GM21786 (cell line): ENCODE measurements around the gene PDE8A.
"Not testable (repeated sequence)": the region's sequence is repeated elsewhere in the genome, so short reads cannot be mapped to it uniquely, and the experiment has no call there.

Experiments used
- ATAC-seq: cut with Tn5 transposase; IDR thresholded peaks from one replicate; pipeline ENCODE4 v1.9.1; 2021; ENCODE audit not compliant: unreplicated experiment

The PDE8A gene

DNA sequence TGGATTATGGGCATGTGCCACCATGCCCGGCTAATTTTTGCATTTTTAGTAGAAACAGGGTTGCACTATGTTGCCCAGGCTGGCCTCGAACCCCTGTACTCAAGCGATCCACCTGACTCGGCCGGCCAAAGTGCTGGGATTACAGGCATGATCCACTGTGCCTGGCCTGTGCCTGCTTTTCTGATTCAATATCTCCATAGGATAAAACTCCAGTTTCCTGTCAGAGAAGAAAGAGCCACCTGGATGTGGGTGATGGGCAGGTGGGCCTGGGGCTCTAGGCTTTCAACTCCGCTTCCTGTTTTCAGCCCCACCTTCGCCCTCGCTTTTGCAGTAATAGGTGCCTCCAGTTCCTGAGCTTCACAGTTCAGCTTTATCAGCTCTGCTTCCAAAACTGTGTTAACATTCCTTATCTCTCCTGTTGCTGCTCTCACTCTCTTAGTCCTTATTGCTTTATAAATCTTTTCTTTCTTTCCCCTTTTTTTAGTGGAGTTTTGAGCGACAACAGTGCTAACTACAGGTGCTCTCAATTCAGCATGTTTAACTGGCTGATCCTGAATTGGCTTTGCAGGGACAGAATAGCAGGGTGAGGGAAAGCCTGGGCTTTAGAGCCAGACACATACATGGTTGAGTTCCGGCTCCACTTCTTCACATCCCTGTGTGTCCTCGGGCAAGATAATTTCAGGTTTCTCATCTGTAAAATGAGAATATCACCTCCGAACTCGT lies 21.1 kb upstream of the PDE8A start:
- ATAC-seq = no peak

DNA sequence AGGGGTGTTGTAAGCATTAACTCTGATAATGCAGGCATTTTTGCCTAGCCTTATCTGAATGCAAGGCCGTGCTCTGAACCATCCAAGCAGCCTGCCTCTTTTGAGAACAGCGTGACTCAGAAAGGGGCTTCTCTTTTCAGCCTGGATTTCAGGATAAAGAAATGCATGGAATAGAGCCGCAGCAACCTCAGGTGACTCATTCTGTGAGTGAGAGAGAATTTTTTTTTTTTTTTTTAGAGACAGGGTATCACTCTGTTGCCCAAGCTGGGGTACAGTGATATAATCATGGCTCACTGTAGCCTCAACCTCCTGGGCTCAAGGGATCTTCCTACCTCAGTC lies 20.6 kb upstream of the PDE8A start:
- ATAC-seq = no peak

DNA sequence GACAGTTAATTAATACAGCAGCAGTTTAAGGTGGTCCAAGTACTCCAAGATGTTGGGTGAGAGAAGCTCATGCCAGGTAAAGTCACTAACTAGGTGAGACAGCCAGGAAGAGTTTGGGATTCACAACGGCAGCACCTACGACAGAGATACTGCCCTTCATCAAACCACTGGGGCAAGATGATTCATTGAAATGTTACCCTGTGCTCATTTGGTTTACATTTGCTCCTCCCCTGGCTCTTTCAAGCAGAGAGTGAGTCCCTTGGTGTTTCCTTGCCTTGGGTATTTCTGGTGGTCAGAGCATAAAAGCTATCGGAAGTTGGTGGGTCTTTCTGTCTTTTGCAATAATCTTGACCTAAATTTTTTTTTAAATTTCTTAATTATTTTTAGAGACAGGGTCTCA lies 19.9 kb upstream of the PDE8A start:
- no peak for ATAC-seq

DNA sequence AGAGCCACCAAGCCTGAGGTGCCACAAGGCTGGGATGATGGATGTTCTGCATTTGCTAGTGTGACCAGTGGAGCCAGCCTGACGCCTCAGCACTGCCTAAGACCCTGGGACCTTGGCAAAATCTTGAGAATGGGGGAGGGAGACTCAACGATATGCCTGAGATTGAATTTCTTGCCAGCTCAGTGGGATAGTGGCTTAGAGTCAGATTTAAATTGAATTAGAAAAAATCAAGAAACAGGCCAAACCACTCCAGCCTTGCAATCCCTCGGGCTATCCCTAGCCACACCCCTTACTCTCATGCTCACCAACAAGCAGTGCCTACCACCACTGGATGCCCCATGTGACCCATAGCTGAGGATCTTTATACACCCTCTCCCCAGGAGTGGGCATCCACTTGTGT lies 18.7 kb upstream of the PDE8A start:
- ATAC-seq = no peak

DNA sequence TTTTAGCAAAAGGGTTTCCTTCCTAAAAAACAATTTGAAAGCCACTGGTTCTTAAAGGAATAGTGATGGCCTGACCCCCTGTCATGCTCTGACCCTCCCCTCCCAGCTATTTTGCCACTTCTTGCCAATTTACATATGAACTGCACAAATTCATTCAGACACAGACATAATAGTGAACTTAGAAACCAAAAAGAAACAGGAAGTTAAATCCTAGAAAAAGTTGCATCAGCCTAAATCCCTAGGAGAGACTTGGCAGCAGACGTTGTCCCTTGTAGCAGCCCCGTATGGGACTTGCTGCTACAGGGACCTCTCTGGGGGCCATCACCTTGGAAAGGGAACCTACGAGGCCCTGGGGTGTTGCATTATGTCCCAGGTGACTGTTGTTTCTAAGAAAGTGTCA lies 14.3 kb upstream of the PDE8A start:
- ATAC-seq = no peak

DNA sequence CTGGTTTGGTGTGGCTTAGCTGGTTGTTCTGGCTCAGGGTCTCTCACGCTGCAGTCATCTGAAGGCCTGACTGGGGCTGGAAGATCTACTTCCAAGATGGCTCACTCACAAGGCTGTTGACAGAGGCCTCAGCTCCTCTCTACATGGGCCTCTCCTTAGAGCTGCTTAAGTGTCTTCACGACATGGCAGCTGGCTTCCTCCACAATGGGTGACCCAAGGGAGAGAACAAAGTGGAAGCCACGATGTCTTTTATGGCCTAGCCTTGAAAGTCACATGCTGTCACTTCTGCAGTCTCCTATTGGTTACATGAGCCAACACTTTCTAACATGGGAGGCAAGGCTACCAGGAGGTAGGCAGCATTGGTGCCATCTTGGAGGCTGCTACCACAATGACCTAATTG lies 13.4 kb upstream of the PDE8A start:
- no peak for ATAC-seq

DNA sequence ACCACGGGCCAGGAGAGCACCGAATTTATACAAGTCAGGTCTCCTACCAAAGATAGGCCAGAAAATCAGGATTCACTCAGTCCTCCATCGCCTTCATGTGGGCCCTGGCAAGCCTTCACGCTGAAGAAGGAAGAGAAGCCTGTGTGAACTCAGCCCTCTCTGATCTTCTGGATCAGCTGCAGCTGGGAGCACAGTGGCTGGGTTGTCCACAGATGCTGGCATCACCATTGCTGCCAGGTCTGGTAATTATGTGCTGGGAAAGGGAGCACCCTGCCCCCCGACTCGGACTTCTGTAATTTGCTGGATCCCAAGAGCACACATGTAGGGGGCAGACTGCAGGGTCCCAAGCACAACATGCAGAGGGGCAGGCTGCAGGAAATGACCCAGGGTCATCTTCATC lies 12.4 kb upstream of the PDE8A start:
- no peak for ATAC-seq

DNA sequence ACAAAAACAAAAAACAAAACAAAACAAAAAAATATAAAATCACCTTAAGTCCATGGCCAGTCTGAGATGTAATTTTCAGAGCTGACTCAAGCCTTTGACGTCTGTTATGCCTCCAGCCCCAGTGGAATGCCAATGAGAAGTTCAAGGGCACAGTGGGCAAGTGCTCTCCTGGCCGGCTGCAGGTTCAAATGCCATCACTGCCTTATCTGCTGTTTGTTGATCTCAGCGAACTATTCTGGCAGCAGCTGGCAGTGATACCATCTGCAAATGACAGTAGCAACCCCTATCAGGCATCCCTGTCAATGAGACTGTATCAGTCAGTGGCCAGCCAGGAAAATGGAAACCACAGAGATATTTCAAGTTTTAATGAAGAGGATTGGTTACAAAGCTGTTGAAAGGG lies 10.8 kb upstream of the PDE8A start:
- ATAC-seq = no peak

DNA sequence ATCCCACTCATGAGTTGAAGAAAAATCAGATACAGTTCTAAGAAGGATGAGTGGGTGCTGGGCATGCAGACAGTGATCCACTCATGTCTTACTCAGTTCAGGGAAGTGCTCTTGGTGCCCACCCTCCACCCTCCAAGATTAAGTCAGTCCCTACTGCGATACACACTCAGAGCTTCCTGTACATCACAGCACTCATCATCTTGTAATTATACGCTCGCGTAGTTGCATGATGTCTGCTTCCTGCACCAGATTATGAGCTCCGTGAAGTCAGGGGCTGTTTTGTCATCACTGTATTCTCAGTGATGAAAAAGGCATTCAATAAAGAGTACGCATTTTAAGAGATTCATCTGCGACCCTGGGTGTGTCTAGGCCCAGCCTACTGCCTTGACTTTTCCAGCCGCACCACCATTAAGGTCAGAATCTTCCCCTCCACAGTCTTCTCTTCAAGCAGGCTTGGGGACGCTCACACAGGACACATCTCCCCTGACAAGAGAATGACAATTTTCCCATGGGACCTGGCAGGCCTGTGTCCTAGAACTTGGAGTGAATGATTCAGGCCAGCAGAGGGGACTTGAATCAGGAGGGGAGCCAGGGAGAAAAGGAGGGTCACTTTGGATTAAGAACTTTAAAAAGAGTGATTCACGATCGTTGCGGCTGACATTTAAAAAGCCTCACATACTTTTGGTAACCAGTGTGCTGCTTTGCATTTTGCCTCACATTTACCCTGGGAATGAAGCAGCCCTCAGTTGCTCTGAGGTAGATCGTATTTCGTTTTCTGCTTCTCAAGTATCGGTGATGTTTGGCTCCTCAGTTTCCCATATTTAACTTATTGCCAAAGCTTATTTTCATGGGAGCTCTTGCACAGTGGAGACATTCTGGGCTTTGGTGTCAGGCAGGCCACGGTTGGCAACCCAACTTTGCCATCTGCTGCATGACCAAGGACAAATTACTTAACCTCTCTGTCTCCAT lies 7.9 kb upstream of the PDE8A start:
- ATAC-seq = no peak

DNA sequence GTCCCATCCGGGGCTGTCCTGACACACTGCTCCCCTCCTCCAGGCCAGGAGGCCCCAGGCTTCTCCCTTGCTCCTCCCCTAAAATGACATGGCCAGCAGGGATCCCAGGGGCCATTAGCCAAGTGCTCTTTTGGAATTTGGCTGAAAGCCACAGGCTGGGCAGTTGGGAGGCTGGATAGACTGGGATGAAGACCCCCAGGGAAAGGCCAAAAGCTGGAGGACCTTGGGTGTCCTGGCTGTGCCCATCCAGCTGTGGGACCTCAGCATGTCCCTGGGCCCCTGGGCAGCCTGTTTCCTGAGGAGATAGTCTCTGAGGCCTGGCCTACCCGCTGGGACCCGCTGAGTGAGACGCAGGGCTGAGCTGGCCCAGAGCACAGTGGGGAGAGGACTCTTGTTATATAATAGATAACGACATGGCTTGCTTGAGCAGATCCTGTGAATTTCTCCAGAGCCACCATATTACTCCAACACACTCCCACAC lies 5.7 kb upstream of the PDE8A start:
- ATAC-seq = no peak

DNA sequence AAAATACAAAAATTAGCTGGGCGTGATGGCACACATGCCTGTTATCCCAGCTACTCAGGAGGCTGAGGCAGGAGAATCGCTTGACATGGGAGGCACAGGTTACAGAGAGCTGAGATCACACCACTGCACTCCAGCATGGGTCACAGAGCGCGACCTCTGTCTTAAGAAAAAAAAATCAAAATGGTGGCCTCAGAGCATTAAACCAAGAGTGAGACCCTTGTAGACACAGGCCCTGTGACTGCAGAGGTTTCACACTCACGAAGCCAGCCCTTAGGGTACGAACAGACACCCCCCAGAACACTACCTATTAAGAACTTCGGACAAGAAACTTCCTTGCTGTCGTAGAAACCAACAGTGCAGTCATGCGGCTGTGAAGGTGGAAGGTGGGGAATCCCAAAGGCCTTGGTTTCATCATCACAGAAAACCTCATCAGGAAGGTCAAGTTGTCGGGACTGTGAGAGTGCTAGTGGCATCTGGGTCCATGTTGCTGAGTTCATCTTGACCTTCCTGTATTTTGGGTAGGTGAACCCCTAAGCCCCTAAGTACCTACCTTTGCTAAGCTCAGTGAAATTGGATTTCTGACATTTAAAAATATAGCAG lies 4.8 kb upstream of the PDE8A start:
- ATAC-seq = no peak

DNA sequence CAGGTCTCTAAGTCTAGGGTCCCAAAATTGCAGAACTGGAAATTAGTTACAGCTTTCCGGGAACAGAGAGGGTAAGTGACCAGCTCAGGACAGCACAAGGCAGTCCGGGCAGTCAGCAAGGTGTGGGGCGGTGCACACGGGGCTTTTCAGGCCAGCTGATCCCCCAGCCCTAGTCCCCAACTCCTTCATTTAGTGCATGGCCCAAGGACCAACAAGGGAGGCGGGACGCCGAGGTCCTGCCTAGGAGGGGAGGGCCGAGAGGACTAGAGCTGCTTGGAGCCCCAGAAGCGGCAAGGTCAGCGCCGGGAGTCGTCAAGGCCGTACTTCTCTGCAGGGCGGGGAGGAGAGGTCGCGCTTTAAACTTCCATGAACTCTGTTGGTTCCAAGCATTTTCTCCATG lies 2.0 kb upstream of the PDE8A start:
- no peak for ATAC-seq

DNA sequence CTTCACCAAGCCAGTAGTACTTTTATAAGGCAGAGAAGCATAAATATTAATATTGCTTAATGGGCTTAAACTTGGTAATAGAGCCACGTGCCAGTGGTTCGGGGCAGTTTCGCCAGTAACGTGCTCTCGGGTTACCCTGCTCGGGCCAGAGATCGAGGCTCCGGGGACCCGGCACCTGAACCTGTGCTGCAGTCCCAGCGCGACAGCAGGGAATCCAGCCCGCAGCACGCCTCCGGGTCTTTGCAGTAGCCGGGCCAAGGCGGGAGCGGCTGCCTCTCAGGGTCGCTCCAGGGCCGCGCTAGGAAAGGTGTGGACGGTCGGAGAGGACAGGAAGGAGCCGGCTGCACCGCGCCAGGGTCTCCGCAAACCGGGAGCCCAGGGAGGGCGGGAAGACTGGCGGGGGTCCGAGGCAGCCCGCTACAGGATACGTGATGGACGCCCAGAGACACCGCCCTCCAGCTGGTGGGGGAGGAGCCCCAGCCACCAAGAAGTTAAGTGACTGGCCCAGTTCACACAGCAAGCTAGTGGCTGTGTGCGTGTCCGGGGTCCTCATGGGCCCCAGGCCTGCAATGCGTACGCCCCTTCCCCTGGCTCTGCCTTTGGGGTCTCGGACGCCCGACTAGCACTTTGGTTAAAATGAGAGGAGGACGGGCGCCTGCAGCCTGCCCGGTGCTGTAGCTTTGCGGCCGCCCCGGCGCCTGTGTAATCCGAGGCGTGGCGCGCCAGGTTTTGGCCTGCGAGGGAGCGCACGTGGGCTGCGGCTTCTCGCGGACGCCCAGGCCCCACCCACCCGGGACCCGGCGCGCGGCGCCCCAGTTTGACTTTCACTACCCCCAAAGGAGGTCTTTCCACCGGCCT lies 1.2 kb upstream of the PDE8A start:
- peak; percentile 49 for ATAC-seq

DNA sequence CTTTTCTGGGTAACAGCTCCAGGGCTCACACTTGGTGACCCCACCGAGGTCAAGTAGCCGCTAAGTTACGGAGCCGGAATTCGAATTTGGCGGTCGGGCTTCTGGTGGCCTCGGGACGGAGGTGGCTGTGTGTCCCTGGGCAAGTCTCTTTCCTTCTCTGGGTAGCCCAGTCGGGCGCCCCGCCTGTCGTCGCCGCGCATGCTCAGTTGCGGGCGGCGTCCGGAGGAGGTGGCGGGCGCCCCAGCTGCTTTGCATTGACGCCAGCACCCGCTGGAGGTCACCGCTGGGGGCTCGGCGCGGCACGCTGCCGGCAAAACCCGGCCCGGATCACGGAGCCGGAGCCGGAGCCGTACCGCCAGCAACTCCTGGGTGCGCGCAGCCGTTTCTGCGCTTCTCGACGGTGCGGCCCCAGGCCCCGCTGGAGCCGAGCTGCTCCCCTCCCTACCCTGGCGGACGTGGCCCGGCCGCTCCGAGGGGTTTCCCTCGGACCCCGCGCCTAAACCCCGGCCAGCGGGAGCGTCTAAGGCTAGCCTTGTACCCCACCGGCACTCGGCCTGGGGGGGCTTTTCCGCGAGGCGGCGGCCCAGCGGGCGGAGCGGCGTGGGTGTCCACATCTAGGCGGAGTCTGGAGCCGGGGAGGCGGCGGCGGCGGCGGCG lies 474 bp upstream of the PDE8A start:
- peak; percentile 47 for ATAC-seq

DNA sequence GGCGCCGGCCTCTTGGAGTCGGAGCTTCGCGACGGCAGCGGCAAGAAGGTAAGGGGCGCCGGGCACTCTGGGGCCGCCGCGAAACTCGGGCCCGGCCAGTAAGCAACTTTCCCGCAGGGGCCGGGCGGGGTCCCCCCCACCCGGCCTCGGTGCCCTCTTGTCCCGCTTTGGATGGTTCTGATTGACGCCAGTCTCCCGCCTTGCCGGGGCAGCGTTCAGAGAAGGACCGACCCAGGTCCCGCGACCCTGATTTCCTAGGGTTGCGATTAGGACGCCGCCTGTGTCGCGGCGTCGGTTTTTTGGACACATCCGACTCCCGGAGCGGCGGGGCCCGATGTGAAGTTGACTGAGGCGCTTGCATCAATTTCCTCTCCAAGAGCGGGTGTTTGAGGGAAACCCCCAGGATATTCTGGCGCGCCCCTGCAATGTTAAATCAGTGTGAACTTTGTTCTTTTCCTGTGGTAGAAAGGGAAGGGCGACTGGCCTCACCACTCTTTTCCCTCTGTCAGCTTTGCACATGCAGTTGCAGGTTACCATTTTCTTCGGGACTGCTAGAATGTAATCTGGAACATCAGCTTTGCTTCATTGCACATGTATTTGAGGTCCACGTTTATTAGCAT lies 755 bp downstream of the PDE8A start:
- peak; percentile 14 for ATAC-seq

DNA sequence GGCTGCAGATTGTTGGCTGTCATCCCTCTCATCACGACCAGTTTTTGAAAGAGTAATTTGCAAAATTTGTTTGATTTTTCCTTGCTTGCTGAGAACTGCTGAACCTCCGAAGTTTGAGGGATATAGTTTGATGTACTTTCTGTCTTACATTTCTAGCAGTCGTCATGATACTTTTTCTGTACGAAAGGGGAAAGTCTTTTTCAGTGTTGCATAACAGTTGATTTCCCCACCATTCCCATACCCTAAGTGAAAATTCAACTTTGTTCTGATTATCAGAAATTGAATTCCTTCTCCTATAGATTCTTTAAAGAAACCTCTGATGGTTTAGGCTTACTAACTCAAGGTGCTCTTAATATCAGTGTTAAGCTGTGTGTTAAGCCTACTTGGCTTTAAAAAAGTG lies 1.6 kb downstream of the PDE8A start:
- no peak for ATAC-seq

DNA sequence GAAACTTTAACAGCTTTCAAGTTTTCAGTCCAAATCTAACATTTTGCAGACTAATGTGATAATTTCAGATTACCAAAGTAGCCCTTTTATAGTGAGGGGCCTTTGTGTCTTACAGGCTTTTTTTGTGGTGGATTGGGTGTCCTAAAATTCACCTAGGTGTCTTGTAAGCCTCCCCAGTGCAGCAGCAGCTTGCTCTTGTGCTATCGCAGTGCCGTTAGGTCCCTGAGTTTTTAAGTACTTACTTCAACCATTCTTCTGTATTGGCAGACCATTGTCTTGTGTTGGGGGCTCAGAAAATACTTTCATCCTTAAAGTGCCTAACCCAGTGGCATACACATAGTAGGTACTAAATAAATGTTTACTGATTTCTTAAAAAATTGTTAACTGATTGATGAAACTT lies 2.1 kb downstream of the PDE8A start:
- ATAC-seq = no peak

DNA sequence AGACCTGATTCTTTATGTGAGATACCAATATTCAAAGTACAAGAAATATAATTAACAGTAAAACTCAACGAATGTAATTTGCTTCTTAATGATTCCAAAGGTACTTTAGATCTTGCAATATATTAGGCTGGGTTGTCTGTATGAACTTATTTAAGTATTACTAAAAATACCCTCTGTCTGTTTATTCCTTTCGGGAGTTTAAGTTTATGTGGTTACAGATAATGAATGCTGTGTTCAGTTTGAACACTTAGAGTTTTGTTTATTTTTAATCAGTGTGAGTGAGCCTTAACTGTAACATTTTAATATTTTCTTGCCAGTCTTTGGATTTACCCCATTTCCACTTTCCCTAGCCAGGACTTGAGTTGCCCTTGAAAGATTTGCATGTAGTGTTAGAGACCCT lies 3.5 kb downstream of the PDE8A start:
- ATAC-seq = no peak

DNA sequence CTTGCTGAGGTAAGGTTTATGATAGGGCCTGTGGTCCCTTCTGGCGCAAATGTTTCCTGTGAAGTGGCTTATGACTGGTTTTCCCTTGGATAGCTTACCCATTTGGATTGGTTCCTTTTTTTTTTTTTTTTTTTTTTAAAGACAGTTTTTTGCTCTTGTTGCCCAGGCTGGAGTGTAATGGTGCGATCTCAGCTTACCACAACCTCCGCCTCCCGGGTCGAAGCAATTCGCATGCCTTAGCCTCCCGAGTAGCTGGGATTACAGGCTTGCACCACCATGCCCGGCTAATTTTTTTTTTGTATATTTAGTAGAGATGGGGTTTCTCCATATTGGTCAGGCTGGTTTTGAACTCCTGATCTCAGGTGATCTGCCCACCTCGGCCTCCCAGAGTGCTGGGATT lies 5.7 kb downstream of the PDE8A start:
- not testable (repeated sequence) for ATAC-seq
